Mammary epithelial cell (primary cell): ENCODE measurements around the gene EMB.

ENCODE experiments used
- CTCF ChIP-seq, 2 donors: IDR thresholded peaks in 1 of 2; conservative IDR thresholded peaks in 1 of 2; 2 replicates each; pipeline ENCODE4 v1.5.1; 2011 to 2012; ENCODE audit warnings: inconsistent platforms in 2 of 2, low read length in 2 of 2, mild to moderate bottlenecking in 2 of 2, control low read depth in 1 of 2, low read depth in 1 of 2; ENCODE audit not compliant: insufficient read depth in 1 of 2; ENCODE audit errors: extremely low read depth in 1 of 2
- EZH2 ChIP-seq: IDR thresholded peaks from 2 replicates; pipeline ENCODE4 v1.6.1; 2012; ENCODE audit warnings: low read length, inconsistent platforms, borderline replicate concordance

- TF ChIP-seq CTCF (conservative IDR thresholded peaks at IDR 0.05 in 1 of 2, IDR thresholded peaks at IDR 0.05 in 1 of 2; ENCODE audit: extremely low read depth in 1 of 2, insufficient read depth in 1 of 2, low read depth in 1 of 2, low read length in 2 of 2) (no peak), EZH2 (no peak)
Observed at GRCh38 chr5:50435168-50435567, 5.9 kb downstream of the EMB start.
